RKO (cell line): ENCODE data around the gene MAGIX.
"Not testable (repeated sequence)": the region's sequence is repeated elsewhere in the genome, so short reads cannot be mapped to it uniquely, and the experiment has no call there.

Experiments
- DNase-seq: peaks from one replicate; pipeline ENCODE4 v3.0.0-alpha.2; 2016; ENCODE audit warnings: low spot score

MAGIX gene

DNA sequence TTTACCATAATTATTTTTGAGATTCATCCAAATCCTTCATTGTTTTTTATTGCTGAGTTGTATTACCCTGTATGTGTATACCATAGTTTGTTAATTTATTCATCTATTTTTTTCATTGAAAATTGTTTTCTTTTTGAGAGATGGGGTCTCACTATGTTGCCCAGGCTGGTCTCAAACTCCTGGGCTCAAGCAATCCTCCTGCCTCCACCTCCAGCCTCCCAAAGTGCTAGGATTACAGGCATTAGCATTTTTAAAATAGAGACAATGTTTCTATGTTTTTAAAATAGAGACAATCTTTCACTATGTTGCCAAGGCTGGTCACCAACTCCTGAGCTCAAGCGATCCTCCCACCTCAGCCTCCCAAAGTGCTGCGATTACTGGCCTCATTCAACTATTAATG lies 1.6 kb upstream of the MAGIX start:
- DNase-seq = no peak

GRCh38 chrX:49161632-49162031 lies 926 bp upstream of the MAGIX start:
- no peak for DNase-seq

- DNase-seq = peak; percentile 86
These were observed 1.2 kb downstream of the MAGIX start for GRCh38 chrX:49163555-49164419.

DNA sequence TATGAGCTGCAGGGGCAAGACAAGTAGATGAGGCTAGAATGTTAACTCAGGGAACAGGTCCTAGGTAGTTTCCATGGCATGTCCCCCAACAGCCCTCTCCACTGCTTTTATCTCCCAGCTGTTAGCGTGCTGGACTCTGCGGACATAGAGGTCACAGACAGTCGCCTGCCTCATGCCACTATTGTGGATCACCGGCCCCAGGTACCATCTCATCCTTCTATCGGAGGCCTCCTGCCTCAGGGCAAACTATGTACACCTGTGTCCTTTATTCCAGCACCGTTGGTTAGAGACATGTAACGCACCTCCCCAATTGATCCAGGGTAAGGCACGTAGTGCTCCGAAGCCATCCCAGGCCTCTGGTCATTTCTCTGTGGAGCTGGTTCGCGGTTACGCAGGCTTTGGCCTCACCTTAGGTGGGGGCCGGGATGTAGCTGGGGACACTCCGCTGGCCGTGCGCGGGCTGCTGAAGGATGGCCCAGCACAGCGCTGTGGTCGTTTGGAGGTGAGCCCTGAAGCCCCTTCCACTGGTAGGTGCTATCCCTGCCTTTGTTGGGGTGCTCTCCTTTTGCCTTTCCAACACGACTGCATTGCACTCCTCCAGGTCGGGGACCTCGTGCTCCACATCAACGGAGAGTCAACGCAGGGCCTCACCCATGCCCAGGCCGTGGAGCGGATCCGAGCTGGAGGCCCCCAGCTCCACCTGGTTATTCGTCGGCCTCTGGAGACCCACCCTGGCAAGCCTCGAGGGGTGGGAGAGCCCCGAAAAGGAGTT lies 2.2 kb downstream of the MAGIX start:
- DNase-seq = no peak

GRCh38 chrX:49165901-49166881 lies 3.6 kb downstream of the MAGIX start:
- DNase-seq = peak; percentile 94

GRCh38 chrX:49166914-49167739 lies 4.6 kb downstream of the MAGIX start:
- peak; percentile 86 for DNase-seq

DNA sequence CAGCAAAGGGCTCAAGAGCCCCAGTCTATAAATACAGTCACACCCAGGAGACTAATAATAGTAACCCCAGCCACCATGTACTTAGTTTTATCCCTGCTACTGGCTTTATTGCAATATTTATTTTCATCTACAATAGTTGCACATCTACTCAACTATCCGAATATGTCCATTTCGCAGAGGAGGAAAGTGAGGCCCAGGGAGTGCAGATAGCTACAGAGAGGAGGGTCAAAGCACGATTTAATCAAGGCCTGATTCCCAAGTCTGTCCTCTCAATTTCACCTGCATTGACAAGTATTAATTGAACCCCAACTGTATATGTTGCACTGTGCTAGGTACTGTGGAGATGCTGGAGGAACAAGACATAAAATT lies 5.2 kb downstream of the MAGIX start:
- no peak for DNase-seq

DNA sequence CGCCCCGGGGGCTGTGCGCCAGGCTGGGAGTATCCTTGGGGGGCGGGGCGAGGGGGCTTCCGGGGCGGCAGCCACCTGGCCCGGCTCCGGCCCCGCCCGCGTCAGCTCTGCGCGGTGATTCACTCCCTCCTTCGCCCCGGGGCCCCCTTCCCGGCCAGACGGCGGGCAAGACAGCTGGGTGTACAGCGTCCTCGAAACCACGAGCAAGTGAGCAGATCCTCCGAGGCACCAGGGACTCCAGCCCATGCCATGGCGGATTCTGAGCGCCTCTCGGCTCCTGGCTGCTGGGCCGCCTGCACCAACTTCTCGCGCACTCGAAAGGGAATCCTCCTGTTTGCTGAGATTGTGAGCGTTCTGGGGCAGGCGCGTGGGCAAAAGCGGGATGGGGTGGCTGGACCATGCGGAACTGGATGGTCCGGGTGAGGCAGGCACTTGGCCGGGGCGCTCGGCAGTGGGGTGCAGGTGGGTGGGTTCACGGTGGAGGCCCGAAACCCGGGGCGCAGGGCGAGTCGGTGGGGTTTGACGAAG lies 9.3 kb downstream of the MAGIX start, which contains the start of gene PLP2:
Gene PLP2 (plus strand): TSS at position 147 of the 528 bp plus-strand sequence. CDS start 103 bp downstream, at position 250.
- peak; percentile 77 for DNase-seq

- DNase-seq = peak; percentile 91
These were observed 9.8 kb downstream of the MAGIX start for GRCh38 chrX:49172280-49172780.

DNA sequence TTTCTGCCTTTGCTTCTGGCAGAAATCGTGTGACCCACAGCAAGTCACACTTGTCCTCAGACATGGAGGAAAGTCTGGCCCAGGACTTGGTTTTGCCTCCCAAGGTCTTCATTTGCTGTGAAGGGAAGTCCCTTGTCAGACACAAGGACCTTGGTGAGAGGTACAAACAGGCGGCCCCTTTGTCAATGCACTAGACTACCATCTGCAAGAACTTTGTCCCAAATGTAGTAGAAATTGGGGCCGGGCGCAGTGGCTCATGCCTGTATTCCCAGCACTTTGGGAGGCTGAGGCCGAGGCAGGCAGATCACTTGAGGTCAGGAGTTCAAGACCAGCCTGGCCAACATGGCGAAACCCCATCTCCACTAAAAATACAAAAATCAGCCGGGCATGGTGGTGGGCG lies 11.0 kb downstream of the MAGIX start:
- DNase-seq = not testable (repeated sequence)

DNA sequence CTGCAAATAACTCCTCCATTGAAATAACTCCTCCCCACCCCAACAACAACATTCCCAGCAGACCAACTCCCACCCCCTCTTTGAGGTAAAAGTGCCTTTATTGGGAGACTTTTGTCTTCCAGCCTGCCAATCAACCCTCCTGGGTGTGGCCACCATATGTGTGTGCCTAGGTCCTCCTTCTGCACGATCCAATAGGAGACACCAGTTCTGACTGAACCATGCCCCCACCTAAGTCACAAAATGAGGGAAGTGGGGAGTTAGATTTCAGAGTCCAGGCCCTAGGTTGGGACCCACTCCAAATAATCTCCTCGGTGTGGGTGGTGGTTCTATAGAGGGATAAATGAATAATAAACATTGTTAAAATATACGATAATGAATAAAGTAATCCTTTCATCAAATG lies 12.2 kb downstream of the MAGIX start:
- DNase-seq = no peak

- no peak for DNase-seq
These were observed 13.1 kb downstream of the MAGIX start for GRCh38 chrX:49175435-49176274.

DNA sequence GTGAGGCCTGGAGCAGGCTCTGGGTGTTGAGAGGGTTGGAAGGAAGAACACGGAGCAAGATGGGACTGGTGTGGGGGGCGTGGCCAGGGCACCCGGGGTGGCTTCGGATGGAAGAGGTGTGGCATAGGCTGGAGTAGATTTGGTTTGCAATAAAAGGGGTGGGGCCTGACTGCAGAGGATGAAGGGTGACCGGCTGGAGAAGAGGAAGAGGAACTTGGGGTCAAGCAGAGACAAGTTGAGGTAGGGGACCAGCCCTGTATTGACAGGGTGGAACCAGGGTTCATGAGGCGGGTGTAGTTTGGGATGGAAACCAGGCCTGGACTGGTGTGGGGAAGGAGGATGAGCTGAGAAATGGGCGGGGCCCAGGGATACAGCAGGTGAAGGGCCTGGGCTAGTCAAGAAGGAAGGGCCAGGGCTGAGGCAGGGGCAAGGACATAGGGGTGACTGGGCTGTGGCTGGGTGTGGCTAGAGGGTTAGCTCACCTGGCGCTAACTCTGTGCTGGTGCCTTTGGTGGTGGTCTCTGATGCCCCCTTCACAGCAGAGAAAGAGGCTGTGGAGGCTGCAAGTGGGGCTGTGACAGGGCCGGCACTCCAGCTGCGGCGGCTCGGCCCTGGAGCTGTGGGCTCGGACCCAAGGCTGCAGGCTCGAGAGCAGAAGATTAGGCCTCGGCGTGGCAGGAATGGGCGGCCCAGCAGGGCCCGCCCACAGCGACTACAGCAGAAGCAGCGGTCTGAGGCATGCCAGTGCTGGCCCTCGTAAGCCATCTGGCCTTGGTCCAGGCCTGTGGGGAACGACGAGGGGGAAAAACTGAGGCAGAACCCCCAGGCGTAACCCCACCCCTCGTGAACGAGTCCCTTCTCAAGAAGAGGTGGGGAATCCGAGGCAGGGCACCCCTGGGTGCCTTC lies 14.1 kb downstream of the MAGIX start:
- no peak for DNase-seq

DNA sequence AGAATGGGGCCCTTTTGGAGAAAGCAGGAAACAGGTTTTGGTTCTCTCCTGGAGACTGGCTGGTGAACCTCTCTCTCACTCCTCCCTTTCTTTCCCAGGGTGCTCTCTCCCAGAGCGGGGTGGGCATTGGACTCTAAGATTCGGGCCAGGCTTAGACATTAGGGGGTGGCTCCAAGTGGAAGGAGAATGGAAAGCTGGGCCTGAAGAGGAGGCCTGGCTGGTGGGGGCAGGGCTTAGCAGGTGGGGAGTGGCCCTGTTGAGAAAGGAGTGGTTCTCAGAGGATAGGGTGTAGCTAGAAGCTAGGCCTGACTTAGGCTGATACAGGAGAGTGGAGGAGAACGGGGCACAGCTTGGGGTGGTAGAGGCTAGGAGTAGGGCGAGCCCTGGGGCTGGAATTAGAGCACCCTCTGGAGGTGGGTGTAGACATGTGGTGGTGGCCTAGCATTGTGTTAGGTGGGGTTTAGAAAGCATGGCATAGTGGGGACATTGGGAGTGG lies 14.8 kb downstream of the MAGIX start:
- DNase-seq = no peak

DNA sequence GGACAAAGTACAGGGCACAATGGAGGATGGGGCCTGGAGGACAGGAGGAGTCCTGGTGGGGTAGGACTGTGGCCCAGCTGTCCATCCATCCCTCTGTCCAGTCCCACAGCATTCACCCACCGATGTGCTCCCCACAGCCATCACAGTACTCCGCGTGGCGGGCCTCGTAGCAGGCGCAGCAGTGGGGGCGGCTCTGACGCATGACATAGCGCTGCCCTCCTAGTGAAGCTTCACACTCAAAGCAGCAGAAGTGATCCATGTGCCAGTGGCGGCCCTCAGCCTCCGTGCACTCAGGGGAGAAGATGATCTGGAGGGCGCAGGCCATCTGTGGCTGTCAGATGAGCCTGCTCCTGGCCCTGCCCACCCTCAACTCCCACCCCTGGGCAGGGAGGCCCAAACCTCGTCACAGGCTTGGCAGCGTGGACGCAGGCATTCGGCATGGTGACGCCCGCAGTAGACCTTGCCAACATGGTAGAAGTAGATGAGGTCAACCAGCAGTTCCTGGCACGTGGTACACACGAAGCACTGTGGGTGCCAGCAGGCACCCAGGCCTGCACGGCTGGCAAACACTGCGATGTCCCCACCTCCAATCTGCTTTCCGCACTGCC lies 15.4 kb downstream of the MAGIX start:
- no peak for DNase-seq

DNA sequence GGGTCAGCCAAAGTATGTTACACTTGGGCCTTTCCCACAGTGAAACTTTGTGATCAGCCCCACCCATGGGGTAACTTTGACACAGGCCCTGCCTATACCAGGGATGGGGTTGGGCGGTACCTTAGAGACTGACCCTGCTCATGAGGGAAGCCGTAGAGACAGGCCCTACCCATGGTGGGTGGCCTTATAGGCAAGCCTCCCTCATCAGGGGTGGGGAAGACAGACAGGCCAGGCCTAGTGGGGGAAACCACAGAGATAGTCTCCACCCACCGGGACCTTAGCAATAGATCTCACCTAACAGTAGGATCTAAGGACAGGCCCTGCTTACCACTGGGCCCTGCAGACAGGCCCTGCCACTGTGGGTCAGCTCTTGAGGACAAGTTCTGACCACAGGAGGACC lies 16.0 kb downstream of the MAGIX start:
- no peak for DNase-seq

DNA sequence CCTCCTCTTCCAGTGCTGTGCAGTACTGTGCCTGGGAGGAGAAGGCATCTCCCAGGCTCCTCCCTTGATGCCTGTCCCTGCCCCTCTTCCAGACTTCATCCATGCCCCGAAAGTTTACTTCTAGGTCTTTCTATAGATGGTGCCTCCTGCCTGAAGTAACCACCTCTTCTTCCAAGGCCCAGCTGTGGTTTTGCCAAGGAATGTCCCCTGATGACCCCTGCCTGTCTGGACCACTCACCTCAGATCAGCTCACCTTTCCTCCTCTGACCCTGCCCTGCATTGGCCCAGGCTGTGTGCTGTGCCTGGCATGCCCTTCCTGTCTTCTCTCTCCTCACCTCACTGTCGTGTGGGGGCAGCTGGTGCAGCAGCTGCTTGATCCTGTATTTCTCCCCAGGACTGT lies 16.8 kb downstream of the MAGIX start:
- DNase-seq = no peak

- no peak for DNase-seq
These were observed 21.2 kb downstream of the MAGIX start for GRCh38 chrX:49183701-49184281.
